Ishikawa (cell line): ENCODE measurements around the gene FGD2.

ENCODE experiments used
- CEBPB ChIP-seq: IDR thresholded peaks from 2 replicates; pipeline ENCODE4 v1.6.1; 2012
- CREB1 ChIP-seq: IDR thresholded peaks from 2 replicates; pipeline ENCODE4 v1.6.1; 2012; ENCODE audit warnings: low read depth
- EGR1 ChIP-seq: IDR thresholded peaks from 2 replicates; pipeline ENCODE4 v1.6.1; 2012
- EP300 ChIP-seq: IDR thresholded peaks from 2 replicates; pipeline ENCODE4 v1.6.1; 2012; ENCODE audit warnings: borderline replicate concordance
- FOXM1 ChIP-seq: IDR thresholded peaks from 2 replicates; pipeline ENCODE4 v1.6.1; 2012; ENCODE audit warnings: low read depth, borderline replicate concordance
- MAX ChIP-seq: IDR thresholded peaks from 2 replicates; pipeline ENCODE4 v1.6.1; 2012
- NFIC ChIP-seq: IDR thresholded peaks from 2 replicates; pipeline ENCODE4 v1.6.1; 2012
- RAD21 ChIP-seq: IDR thresholded peaks from 2 replicates; pipeline ENCODE4 v1.6.1; 2012; ENCODE audit warnings: low read depth
- REST ChIP-seq: IDR thresholded peaks from 2 replicates; pipeline ENCODE4 v1.6.1; 2012; ENCODE audit warnings: low read depth, mild to moderate bottlenecking
- TAF1 ChIP-seq: IDR thresholded peaks from 2 replicates; pipeline ENCODE4 v1.6.1; 2012; ENCODE audit warnings: low read depth, mild to moderate bottlenecking
- USF1 ChIP-seq: IDR thresholded peaks from 2 replicates; pipeline ENCODE4 v1.6.1; 2012
- YY1 ChIP-seq: IDR thresholded peaks from 2 replicates; pipeline ENCODE4 v1.6.1; 2012; ENCODE audit warnings: low read depth
- ZBTB7A ChIP-seq: IDR thresholded peaks from 2 replicates; pipeline ENCODE4 v1.6.1; 2012; ENCODE audit warnings: low read depth

FGD2 gene

GRCh38 chr6:37005061-37005810, at the start of gene FGD2:
FGD2 (plus strand) TSS chr6:37005655; CDS start chr6:37005818, 163 bp downstream.
- TF ChIP-seq YY1 = no peak
- no peak for TF ChIP-seq USF1
- TF ChIP-seq ZBTB7A = no peak
- TF ChIP-seq EGR1 = no peak
- TF ChIP-seq MAX = no peak
- no peak for TF ChIP-seq NFIC
- no peak for TF ChIP-seq TAF1

- TF ChIP-seq NFIC (no peak), EGR1 (no peak), ZBTB7A (no peak), FOXM1 (no peak), YY1 (no peak)
Measured at GRCh38 chr6:36955671-36956445, 49.6 kb upstream of the FGD2 start.

- TF ChIP-seq REST (no peak), CREB1 (no peak), FOXM1 (no peak), YY1 (no peak)
Measured at GRCh38 chr6:36956446-36956820, 49.0 kb upstream of the FGD2 start.

GRCh38 chr6:36957773-36958271, 47.6 kb upstream of the FGD2 start:
- no peak for TF ChIP-seq RAD21
- TF ChIP-seq TAF1 = no peak

- TF ChIP-seq YY1 (no peak), EGR1 (no peak), MAX (no peak), NFIC (no peak), TAF1 (no peak), EP300 (no peak)
Measured at GRCh38 chr6:36958775-36959554, 46.5 kb upstream of the FGD2 start.

- TF ChIP-seq CREB1 = no peak
- TF ChIP-seq YY1 = no peak
Measured at GRCh38 chr6:36959555-36960250, 45.8 kb upstream of the FGD2 start.

- TF ChIP-seq EGR1 (no peak), CEBPB (no peak), REST (no peak), EP300 (no peak)
Measured at GRCh38 chr6:36961441-36962435, 43.7 kb upstream of the FGD2 start.
